GM19240 (cell line): ENCODE data around the gene RIC8B.
"Not testable (repeated sequence)": the region's sequence is repeated elsewhere in the genome, so short reads cannot be mapped to it uniquely, and the experiment has no call there.

Source experiments
- DNase-seq: peaks from one replicate; pipeline ENCODE4 v3.0.0; 2011; ENCODE audit warnings: low spot score; ENCODE audit not compliant: insufficient read length

The RIC8B gene

DNA sequence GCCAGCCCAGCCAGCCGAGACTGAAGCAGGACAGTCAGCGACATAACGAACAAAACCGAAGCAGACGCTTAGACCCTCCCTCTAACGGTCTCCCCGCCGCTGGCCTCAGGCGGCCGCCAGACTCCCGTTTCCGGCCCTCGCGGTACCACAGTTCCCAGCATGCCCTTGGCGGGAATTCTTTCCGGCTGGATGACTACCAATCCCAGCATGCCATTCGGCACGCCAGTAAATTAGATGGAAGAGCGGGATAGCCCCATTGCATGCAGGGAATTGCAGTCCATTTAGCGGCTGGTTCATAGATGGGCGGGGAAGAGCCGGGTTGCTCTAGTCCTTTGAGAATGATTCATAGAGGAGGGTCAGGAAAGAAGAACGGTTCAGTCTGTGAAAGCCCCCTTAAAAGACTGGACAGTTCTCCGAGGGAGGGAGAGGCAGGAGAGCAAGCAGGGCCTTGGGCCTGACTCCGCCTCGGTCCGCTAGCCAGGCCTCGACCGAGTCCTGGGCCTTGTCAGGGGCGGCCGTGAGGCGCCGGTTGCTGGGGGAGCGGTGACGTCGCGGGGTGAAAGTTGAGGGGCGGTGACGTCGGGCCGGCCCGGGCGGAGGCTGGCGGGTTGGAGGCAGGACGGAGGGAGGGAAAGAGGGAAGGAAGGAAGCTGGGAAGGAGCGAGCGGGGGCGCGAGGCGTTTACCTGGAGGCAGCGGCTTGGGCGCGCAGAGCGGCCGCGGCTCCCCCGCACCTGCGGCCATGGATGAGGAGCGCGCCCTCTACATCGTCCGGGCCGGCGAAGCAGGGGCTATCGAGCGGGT, at the start of gene RIC8B:
Gene RIC8B (plus strand): TSS at position 678 of the 803 bp plus-strand sequence. CDS start 64 bp downstream, at position 742.
- peak; percentile 62 for DNase-seq

DNA sequence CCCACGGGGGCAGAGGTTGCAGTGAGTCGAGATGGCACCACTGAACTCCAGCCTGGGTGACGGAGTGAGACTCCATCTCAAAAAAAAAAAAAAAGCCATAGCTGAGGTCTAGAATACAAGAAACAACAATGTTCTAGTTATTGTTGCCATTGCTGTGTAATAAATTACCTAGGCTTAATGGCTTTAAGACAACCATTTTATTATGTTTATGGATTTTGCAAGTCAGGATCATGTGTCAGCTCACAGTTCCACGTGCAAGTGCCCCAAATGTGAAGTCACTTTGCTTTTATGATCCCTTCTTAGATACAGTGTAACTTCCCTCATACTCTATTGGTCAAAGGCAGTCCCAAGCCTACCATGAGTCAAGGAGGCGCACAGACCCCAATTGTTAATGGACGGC, 49.5 kb upstream of the RIC8B start:
- DNase-seq = no peak

DNA sequence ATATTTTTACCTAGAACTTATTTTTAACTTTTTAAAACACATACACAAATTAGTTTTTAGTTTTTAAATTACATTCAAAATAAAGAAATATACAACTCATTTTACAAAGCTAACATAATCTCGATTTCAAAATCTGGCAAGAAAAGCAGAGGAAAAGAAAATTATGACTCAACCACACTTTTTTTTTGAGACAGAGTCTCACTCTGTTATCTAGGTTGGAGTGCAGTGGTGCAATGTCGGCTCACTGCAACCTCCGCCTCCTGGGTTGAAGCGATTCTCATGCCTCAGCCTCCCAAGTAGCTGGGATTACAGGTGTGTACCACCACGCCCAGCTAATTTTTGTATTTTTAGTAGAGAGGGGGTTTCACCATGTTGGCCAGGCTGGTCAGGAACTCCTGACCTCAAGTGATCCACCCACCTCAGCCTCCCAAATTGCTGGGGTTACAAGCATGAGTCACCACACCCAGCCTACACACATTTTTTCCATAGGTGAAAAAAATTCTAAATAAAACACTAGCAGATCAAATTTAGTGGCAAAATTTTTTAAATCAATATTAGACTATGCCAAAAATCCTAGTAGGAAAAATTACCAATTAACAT, 47.8 kb upstream of the RIC8B start:
- DNase-seq = not testable (repeated sequence)

DNA sequence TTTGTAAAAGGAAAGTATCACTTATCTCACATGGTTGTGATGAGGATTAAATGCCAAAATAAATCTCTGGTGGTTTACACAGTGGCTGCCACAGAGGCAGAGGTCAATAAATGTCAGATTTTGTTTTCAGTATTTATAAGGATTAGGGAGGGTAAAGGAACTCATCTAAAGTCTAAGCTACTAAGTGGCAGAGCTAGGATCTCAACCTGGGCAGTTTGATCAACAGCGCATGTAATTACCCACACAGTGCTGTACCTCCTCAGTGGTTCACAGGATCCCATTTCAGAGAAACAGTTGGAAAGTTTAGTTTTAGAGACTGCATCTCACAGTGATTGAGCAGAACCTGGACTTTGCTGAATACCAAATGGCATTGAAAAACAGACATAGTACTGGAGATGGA, 44.9 kb upstream of the RIC8B start:
- no peak for DNase-seq

DNA sequence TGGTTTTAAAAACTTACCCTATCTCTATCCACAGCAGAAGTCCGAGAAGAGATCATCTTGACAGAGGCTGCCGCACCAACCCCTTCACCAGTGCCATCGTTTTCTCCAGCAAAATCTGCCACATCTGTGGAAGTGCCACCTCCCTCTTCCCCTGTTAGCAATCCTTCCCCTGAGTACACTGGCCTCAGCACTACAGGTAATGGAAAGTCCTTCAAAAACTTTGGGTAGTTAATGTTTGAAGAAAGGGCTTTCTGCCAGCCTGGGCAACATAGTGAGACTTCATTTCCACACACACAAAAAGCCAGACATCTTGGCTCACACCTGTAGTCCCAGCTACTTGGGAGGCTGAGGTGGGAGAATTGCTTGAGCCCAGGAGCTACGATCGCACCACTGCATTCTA, 41.6 kb upstream of the RIC8B start:
- DNase-seq = no peak

GRCh38 chr12:106733660-106734059, 40.8 kb upstream of the RIC8B start:
- no peak for DNase-seq

DNA sequence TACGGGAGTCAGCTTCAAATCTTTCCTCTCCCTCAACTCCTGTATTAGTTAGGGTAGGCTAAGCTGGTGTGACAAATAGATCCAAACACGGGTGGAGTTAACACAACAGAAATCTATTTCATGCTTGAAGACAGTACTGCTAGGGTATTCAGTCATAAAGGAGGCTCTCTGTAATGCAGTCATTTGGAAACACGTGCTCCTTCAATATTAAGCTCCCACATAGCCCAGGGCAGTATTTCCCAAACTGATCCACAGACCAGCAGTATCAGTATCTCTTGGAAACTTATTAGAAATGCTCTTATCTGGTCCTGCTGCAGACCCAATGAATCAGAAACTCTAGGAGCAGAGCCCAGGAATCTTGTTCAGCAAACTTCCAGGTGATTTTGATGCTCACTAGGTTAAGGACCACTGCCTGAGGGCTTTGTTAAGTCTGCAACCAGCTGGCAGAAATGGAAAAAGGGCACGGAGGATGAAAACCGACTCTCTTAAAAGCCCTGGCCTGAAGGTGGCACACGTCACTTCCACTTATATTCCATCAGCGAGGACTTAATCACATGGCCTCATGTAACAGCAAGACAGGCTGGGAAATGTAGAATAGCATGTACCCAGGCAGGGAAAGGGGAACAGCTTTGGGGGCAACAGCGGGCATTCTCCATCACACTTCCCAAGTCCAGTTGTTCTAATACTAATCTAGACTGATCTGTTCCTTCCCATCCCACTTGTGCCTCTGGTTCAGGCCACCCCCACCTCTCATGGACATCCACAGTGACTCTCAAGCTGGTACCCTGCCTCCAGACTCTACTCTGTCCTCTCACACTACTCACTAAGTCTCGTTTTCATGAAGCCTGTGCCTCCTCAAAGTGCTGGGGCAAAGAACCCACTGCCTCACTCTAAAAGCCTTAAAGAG, 38.2 kb upstream of the RIC8B start:
- no peak for DNase-seq

- DNase-seq = no peak
Measured at GRCh38 chr12:106739318-106739717, 35.2 kb upstream of the RIC8B start.

GRCh38 chr12:106739815-106740530, 34.5 kb upstream of the RIC8B start:
- DNase-seq = no peak

GRCh38 chr12:106740818-106741217, 33.7 kb upstream of the RIC8B start:
- no peak for DNase-seq

DNA sequence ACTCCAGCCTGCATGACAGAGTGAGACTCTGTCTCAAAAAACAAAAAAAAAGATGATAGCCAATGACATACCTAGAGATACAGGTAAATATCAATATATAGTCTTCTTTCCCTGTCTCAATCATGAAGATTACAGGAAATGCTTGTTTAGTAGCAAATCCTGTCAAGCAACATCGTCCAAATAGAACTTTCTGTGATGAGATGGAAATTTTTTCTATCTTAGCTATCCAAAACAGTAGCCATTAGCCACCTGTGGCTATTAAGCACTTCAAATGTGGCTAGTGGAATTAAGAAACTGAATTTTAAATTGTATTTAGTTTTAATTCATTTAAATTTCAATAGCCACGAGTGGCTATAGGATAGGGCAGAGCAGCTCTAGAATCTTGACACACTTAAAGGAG, 33.2 kb upstream of the RIC8B start:
- DNase-seq = no peak

GRCh38 chr12:106743270-106743988, 31.1 kb upstream of the RIC8B start:
- no peak for DNase-seq

DNA sequence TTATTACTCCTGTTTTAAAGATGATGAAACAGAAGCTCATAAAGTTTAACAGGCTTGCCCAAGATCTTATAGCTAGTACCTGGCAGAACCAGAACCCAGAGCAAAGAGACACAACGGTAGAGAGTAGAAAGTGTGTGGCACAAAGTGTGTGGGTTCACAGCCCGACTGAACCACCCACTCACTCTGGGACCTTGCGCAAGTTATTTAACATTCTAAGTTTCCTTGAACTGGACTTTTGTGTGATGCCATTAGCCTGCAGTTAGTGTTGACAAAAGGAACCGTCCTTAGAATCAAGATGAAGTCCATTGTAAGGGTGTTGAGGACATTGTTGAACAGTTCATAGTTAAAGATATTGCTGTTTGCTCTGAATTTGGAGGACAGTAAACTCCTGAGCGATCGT, 29.9 kb upstream of the RIC8B start:
- DNase-seq = no peak

DNA sequence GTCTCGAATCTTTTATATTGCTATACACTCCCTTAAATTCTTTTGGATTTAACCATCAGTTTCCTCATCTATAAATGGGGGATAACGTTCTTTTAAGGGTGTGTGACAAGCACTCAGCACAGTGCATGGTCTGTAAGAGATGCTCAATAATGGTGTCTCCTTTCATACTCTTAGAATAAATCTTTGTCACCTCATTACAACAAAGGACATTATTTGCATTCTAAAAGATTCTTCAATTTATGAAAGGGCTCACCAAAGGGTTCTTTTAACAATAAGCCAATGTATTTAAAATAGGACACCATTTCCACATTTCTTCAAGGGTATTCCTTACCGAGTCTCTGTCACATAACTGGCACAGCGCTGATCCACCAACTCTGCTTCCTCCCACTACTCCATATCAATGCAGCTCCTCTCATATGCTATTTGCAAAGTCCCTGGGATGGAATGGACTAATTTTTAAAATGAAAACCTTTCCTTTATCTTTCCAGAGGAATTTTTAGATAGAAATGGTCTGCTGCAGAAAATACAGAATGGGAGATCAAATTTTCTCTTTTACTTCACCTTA, 29.2 kb upstream of the RIC8B start:
- no peak for DNase-seq

DNA sequence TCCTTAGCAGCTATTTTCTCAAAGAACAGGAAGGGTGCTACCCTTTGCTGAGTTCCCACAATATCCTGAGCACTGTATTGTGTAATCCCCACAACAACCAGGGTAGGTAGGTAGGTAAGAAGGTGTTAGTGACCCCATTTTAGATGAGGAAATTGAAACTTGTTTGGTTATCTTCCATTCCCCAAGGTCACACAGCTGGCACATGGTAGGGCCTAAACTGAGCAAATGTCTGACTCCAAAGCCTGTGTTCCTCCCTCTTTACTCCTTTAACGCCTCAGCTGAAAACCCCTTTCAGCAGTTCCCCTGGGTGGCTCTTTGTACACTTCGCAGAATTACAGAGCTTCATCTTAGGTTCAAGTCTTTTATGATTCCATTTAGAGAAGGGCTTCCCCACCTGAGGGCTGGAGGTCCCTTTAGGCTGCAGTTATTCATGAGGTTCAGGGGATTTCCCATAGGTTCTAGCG, 26.5 kb upstream of the RIC8B start:
- no peak for DNase-seq

- no peak for DNase-seq
Measured at GRCh38 chr12:106750524-106750923, 24.0 kb upstream of the RIC8B start.

DNA sequence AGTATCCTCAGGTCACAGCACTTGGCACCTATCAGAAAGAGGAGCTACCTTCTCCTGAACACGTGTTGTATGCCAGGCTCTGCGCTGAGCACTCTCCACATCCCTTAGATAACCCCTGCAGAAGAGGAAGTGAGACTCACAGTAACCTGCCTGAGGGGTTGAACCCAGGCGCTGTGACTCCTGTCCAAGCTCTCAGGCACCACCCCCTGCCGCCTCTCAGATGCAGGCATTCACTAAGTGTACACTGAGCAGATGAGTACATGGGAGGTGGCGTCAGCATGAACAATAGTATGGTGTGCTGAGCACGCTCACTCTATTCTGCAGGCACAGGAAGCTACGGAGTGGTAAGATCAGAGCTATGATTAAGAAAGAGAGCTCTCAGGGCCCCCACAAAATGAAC, 21.0 kb upstream of the RIC8B start:
- DNase-seq = peak; percentile 50

GRCh38 chr12:106754331-106754730, 20.2 kb upstream of the RIC8B start:
- no peak for DNase-seq

DNA sequence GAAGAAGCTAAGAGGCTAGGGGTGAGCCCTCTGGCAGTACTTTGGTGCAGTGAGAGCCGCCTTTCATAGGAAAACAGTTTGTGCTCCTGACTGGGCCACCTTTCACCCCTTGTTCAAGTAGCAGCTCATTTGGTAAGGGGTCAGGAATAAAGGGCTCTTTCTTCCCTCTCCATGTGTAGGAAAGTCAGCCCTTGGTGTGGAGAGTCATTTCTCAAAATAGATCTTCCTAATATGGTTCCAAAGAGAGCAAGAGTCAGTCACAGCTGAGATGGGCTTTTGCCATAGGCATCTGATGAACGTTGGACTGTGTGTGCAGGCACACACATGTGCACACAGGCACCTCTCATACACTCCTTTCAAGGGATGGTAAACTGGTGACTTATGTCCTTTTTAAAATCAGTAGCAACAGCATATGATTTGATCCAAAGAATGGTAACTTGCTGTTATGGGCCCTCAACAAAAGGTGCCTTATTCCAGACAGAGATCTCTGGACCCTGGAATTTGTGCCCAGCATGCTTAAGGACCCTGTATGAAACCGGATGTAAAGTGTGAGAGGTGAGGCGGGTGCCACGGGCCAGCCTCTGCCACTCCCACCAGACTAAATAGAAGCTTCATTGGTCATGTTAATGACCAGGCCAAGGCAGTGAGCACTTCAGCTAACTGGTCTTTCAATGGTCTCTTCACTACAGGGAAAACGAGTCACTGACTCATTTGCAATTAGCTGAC, 16.7 kb upstream of the RIC8B start:
- no peak for DNase-seq
